NCI-H510A (cell line): ENCODE measurements around the gene TRAF4.
"Not testable (repeated sequence)": the region's sequence is repeated elsewhere in the genome, so short reads cannot be mapped to it uniquely, and the experiment has no call there.

Experiments
- DNase-seq: peaks from one replicate; lab custom pipeline; 2025; lab: John Stamatoyannopoulos, UW

TRAF4 gene

DNA sequence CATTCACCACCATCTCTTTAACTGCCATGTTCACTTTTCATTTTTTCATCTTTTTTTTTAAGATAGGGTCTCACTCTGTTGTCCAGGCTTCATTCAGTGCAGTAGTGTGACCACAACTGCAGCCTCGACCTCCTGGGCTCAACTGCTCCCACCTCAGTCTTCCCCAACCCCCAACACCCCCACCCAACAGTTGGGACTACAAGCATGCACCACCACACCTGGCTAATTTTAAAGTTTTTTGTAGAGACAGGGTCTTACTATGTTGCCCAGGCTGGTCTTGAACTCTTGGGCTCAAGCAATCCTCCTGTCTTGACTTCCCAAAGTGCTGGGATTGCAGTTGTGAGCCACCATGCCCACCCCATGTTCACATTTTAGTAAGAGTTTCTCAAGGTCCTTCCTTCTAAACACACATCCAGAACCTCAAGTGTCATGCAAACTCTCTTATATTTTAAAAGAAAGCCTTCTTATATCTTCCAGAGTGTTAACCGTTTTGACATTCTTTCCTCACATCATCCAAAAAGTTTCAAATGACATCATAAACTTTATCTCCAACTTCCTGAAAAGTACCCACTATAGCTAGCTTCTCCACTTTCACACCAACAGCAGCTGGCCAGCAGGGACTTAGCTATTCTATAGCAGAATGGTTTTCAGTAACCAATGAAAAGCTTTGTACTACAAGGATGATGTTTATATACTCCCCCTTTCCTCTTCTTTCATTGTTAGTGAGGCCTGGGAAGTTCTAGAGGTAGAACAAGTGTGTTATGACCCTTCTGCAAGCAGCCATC lies 49.3 kb downstream of the TRAF4 start:
- DNase-seq, result peak; percentile 33

DNA sequence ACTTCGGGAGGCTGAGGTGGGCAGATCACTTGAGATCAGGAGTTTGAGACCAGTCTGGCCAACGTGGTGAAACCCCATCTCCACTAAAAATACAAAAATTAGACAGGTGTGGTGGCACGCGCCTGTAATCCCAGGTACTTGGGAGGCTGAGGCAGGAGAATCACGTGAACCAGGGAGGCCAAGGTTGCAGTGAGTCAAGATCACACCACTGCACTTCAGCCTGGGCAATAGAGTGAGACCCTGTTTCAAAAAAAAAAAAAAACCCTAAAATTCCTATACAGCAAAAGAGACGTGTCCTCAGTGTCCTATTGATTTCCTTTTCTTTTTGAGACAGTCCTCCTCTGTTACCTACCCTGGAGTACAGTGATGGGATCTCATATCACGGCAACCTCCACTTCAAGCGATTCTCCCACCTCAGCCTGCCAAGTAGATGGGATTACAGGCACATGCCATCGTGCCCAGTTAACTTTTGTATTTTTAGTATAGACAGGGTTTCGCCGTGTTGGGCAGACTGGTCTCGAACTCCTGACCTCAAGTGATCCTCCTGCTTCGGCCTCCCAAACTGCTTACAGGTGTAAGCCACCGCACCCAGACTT lies 51.1 kb downstream of the TRAF4 start:
- not testable (repeated sequence) for DNase-seq

DNA sequence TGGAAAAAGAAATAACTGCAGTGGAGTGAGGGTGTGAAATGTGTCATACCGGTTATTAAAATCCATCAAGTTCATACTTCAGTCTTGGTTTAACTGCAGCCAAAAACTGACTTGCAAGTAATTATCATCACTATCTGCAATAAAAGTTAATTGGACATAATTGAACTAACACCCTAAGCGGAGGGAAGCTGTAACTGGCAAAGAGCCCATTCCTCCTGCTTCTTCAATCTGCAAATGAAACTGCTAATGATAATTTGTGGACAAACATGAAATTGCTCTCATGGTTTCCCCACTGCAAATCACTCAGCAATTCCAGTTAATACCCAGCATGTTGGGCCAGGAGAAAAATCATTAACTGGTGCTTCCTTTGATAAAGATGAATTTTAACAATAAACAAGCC lies 52.3 kb downstream of the TRAF4 start:
- DNase-seq, result no peak
